Activated CD8-positive, alpha-beta memory T cell treated with anti-CD3 and anti-CD28 coated beads for 4 hours (primary cell): ENCODE measurements around the gene SLC8A1.

Experiments used
- DNase-seq, 2 donors: peaks; one replicate each; pipeline ENCODE4 v3.0.0-alpha.2; 2020; ENCODE audit warnings: low read depth in 2 of 2

SLC8A1 gene

DNA sequence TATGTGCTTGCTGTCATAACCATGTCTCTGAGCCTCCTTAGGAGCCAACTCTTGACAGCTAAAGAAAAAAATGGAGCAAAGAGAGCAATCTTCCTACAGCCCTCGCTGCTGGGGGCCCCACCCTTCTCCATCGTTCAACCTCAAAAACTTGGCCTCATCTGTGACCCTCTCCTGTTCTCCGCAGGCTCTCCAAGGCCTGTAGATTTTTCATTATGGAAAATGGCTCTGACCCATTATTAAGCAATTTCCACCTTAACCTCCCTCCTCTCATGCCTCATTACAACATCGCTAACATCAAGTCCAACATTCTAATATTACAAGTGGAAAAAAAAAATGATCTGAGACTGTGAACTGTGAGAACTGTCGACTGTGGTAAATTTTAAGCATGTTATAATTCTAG is 98.7 kb downstream of the SLC8A1 start:
- DNase-seq: no peak

DNA sequence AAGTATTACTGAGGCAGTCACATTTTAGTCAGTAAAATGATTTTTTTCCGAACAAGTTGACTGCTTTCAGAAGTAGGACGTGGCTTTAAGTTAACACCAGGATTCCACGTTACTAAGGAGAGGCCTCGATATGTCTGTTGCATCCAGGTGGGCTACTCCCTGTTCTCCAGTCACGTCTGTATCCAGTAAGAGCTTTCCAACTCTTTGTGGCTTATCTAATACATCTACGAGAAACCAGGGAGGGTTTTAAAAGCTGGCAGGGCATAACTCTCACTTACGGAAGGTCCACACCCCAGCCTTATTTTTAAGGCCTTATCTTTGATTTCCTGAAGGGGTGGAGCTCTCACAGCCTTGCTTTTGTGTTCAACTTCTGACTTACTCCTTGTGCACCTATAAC is 99.2 kb downstream of the SLC8A1 start:
- DNase-seq: no peak

DNA sequence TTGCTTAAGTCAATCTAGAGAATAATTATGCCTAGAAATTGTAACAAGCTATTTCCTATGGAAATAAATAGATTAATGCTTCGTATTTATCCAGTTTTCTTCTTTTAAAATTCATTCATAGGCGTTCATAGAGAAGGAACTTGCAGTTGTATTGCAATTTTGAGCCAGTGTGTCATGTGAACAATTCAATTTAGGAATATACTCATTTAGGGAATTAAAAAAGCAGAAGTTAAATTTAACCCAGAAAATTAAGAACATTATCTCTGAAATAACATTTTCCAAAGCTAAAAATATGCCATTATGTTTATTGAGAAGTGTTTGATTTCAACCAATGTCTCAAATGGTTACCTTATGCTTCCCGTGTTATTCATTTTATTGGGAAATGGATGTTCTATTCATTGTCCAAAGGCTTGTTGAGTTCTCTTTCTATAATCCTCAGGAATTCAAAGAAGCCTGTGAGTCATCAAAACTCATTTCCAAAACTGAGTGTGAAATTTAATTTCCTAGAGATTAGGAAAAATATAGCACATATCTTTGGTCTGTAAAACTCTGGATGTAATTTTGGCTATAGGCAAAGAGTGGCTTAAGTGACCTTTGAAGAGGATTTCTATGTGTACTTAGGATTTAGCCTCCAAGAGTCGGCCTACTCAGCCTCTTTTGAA is 99.7 kb downstream of the SLC8A1 start:
- DNase-seq: no peak

DNA sequence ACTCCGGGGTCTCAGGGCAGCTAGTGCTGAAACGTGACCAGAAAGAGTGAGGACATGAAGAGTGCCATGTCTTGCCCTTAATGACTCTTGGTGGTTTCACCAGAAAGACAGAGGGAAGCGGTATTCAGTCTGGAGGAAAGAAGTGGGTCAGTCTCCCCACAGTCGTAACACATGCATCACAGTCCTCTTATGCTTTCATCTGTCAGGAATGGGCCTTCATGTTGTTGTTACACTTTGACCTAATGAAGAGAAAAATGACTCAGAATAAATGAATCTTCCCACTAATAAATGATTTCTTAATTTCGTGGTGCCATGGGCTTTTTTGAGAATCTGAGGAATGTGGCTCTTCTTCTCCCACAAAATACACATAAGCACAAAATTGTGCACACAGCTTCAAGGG is 103.2 kb downstream of the SLC8A1 start:
- no peak for DNase-seq

DNA sequence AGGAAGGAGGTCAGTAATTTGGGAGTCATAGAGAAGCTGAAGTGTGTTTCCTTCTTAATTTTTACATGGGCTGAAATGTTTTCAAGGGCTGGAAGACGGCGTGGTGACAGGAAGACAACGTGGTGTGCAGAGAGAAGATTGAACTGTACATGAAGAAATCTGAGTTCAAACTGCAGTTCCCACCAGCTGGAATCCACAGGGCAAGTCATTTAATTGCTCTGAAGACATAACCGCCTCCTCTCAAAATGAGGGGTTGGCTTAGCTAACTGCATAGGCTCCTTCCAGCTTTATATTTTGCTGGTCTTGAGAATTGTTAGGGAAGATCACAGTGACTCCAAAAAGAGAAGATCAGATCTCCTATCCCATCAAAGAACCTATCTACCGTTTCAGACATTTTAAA is 103.9 kb downstream of the SLC8A1 start:
- no peak for DNase-seq

DNA sequence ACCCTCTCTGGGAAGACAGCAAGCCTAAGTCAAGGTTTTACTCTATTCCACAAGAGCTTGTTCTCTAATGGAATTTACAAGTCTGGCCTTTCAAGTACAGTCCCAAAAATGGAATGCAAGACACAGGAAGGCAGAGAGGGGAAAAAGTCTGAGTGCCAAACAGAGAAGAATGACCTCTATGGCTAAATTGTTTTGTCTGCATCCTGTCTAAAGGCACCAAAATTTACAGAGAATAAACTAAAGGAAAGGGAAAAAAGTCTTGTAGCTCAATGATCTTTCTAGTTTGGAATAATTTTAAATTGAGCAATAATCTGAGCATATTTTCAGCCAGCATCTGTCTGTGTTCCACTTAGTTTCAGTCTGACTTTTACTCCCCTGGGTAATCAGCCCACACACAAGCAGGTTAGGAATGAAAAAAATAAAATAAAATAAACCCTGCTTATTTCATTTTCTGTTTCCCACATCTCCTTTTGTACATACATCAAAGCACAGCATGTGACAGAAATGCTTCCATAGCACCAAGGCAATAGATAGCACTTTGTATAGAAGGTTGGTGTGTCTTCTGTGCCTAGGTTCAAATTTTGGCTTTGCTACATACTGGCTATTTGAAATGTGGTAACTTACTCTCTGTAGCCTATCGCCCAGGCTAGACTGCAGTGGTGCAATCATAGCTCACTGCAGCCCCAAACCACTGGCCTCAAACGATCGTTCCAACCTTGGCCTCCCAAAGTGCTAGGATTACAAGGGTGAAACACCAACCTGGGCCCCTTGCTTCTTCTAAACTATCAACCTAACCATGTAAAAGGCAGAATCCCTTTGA is 105.1 kb downstream of the SLC8A1 start:
- DNase-seq: no peak

DNA sequence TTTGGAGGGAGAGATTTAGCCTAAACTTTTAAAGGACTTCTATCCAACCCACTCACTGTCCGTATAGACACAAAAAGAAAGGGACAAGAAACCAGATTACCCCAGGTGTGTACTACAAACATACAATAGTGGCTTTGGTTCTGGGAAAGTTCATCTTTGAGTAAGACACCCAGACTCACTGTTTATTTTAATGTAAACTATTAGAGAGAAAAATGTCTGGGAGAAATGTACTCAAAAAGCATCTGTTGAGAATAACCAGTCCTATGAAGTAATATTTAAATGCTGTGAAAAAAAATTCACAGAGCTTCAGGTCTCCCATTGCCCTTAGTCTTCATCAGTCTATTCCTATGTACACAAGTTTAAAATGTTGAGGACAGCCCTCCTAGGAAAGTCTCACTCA is 107.5 kb downstream of the SLC8A1 start:
- no peak for DNase-seq

DNA sequence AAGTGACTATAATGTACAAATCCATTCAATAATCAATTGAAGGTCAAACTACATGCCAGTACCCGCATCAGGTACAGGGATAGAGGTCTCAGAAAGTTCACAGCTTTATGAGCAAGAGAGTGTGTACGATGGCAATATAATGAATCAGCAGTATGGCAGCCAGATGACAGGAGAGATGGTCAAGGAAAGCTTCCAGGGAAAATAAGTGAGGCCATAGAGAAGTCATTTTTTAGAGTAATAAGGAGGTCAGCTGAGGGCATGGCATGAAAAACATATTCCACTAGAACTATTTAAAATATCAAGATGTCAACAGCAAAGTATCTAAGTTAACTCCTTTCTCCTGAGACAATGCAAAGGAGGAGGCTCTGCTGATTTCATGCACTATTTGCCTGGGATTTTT is 108.0 kb downstream of the SLC8A1 start:
- no peak for DNase-seq

DNA sequence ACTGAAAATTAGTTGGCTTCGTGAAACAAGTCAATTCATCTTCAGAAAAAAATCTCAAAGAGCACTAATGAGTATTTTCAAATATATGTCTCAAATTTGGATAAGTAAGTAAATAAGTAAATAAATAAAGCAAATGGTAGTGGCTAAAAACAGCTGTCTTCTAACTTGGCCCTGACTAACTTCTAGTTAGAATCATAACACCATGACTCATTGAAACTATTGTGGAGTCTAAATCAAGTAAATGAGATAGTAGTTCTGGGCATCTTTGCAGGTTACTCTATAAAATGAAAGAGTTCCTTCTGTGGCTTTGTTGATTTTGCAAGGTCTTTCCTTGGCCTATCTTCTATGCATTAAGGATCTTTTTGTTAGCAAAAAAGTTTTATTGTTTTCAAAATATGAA is 110.7 kb downstream of the SLC8A1 start:
- DNase-seq: no peak

DNA sequence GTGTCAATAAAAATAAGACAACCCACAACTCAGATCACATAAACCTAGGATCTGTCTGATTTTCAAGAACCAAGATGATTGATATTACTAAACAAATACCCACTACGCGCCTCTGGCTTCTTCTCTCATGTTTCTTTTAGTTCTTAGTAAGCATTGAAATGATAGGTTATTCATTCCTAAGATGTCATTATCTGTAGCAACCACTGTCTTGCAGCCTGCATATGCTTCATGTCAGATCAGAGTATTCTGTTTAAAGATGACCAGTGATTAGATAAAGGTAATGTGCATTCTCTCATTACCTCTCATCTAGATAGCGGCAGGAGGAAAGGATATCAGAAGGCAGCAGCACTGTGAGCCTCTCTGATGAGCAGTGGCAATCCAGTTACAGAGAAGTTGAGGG is 112.9 kb downstream of the SLC8A1 start:
- no peak for DNase-seq

DNA sequence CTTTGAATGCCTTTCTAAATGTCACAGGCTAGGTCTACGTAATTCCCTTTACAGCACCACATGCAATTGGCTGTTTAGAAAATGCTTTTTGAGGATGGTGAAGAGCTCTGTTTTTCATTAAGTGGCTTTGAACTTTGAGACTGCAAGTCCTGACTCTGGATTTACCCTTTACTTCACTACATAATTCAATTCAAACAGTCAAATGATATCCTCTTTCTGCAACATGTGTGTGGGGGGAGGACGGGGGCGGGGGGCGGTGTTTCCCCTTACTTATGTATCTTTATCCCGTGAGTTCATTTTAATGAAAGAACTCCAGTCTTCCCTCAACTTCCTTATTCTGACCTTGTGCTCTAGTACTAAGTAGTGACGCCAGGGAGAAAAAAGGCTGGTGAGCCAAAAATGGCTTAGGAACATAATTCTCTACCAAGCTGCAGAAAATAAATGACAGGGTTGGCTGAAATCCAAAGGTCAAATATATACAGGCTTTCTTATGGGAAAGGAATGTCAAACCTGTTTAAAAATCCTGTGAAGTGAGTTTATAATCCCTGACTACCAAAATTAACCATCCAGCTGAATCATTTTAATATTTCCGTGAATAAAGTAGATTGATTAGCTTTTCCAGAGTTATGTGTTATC is 119.6 kb downstream of the SLC8A1 start:
- no peak for DNase-seq

DNA sequence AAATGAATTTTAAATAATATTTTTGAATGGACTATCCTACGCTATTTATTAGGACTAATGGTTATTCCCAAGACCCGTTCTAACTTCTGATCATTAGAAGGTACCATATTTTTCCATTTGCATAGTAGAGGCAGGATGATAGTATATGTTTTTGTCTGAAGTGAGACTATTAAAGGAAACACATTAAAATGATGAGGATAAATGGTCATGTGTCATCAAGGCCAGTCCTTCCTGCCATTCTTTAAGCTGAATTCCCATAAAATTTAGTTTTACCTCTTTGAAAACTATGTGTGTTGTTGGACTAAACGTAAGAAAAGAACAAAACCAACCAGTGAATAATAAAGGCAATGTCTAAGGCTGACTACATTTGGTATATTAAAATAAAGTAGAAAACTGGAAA is 121.8 kb downstream of the SLC8A1 start:
- no peak for DNase-seq

DNA sequence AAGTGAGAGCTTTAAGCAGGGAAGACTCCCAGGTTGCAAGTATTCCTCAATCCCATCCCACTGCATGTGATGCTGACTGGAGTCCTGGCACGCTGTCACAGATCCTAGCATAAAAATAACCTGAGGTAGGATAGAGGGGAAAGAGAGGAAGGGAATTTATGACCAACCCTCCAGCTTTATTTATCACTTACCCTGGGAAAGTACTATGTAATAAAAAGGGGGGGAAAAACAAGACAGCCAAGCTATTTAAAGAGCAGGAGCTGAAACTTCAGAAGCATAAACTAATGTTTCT is 122.2 kb downstream of the SLC8A1 start:
- DNase-seq: no peak

DNA sequence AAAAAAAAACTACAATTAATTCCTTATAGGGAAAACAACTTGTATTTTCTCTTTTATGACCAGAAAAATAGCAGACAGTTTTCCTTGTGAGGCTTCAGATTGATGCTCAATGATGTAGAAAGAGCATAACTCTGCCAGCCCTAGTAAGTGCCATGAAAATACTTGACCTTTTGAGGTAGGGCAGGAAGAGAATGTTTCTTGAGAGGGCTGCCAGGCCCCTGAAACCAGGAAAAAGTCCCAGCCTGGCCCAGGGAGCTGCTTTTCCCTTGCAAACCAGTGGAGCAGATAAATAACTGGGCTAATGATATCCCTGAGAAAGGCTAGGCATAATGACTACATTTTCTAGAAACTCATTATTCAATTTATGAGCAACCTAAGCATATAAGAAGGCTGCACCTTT is 126.8 kb downstream of the SLC8A1 start:
- DNase-seq: no peak

DNA sequence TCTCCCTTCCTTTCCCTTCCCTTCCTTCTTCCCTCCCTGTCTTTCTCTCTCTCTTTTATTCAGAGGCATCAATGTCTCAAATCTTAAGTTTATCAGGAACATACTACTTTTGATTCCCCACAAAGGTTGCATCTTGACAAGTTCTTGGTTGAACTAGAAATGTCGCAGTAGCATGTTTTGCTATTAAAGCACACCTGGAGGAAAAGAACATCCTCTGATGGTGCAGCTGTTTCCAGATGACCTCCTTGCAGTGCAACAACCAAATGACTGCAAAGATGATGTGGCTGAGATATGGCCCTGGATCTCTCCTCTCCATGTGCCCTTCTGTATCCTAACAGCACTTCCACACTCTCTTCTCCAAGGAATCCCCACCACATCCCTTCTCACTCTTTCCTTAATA is 127.2 kb downstream of the SLC8A1 start:
- no peak for DNase-seq

DNA sequence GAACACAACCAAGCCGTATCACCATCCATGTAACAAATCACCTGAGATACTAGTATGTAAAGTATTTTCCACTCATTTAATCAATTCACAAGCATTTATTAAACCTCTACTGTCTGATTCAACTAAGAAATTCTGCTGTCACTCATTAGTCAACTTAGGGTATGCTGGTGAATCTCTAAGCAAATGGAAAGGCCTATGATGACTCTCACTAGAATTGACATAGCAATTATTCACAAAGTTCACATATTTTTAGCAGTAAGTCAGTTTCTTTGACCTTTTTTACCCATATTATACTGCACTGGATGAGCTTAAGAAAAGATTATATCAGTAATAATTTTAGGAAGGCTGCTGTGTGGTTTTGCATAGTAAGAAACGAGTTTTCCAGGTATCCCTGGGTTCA is 130.1 kb downstream of the SLC8A1 start:
- DNase-seq: no peak

DNA sequence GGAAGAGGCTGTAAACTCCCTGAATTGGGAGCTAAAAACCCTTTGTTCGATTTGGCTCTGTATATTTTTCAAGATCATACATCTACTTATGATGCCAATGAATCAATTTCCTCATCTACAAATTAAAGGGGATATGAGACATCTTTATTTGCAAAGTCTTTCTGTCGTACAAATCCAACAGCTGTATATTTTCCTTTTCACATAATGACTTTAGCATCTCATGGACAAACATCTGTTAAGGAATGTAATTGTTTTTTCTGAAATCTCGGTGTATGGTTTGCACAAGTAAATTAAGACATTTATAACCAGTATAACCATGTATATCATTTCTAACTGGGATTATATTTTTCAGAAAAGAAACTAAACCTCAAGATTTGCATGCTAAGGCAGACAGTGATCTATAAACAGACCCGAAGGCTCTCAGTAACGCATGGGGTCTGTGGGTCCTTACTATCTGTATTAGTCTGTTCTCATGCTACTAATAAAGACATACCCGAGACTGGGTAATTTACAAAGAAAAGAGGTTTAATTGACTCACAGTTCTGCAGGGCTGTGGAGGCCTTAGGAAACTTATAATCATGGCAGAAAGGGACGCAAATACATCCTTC is 130.8 kb downstream of the SLC8A1 start:
- DNase-seq: no peak

DNA sequence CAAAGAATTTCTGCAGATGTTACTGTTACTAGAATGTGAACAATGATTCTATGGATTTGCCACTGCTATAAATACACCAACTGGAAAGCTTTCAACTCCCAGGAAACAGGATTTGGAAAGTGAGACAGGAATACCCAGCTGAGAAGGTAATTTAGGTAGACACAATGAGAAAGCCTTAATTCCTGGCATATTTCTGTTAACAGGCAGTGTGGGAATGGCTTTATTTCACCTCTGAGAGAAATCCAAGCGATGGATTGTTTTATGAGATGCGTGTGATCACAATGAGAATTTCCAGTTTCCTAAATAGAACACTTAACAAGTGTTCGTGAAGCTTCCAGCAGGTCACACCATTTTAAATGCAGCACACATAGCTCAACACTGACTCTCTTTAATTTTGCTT is 133.0 kb downstream of the SLC8A1 start:
- no peak for DNase-seq

DNA sequence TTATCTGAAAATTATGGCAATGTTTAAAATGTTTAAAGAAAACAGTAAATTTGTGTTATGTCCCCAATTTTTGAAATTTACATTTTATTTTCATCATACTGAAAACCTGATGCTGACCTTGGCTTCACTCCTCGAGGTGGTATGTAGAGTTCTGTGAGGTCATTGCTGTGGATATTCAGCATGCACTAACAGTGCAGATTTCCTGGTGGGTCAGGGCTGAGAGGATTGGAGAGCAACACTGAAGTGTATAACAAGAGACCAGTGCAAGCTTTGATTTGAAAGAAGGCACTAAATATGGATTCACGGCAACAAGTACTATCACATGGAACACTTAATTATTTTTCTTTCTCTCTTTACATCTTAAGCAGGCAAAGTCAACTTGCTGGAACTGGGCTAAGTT is 134.1 kb downstream of the SLC8A1 start:
- DNase-seq: no peak

DNA sequence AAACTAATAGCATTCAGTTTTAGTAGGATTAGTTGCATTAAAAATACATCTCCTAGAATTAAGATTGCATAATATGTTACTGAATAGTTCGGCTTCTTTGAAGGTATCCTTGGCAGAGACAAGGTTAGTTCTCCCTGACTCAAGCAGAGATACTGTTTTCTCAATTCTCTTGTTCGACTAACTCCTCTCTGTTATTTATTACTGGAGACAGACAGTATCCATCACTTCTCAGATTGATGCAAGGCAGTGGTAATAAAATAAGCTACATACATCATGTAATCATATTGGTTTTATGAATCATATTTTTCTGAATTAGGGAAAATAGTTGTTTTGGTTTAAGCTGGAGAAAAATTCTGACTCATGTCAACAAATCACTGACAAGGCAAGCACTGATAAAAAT is 134.8 kb downstream of the SLC8A1 start:
- DNase-seq: no peak

DNA sequence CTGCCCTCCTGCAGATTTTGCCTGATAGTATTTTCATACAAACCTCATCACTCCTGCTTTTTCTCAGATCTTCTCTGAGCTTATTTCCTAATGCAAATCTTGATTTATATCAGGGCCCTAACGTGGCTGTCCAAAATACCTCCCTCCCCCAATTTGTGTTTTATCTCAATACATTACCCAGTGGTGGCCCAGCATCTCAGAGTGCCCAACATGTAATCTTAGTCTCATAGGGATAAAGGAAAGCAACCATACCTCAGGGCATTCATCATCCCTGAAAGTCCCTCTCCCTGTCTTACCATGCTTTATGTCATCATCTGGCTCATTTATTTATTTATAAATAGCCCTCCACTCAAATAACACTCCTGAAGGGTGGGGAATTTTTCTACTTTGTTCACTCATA is 135.3 kb downstream of the SLC8A1 start:
- no peak for DNase-seq

DNA sequence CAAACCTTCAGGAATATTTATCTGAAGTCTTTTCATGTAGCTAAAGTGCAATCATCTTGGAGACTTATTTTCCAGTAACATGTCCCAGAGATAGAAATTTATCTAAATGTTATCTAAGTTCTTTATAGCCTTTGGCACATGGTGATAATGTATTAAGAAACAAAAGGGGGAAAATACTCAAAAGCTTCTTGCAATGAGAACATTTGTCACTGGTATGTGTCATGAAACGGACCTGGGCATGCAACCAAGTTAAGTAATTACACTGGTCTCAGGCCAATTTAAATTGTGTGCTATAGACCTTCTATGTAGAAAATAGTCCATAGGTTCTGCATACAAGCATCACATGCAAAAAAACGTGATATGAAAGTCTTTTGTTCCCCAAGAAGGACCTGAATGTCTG is 136.2 kb downstream of the SLC8A1 start:
- DNase-seq: no peak

DNA sequence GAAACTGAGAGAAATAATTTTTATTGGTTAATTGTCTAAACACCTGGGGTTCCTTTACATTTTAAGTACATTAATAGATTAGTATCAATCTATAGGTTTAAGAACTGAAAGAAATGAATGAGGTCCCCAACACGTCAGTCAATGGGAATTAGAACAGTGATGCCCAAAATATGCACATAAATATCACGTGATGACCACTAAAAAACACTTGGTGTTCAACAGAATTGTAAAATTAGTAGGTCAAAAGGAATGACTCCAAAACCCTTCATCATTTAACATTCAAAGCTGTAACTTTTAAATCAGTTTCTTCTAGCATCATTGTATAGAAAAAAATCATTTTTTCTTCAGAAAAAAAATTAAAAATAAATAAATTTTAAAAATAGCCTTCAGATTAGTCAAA is 140.9 kb downstream of the SLC8A1 start:
- DNase-seq: no peak
